HG03060 (cell line): ENCODE results near the gene IFI30.
"Not testable (repeated sequence)": the region's sequence is repeated elsewhere in the genome, so short reads cannot be mapped to it uniquely, and the experiment has no call there.

Source experiments
- ATAC-seq: cut with Tn5 transposase; IDR thresholded peaks from one replicate; pipeline ENCODE4 v1.9.1; 2021; ENCODE audit warnings: low read depth, moderate number of reproducible peaks; ENCODE audit not compliant: unreplicated experiment

The IFI30 gene

DNA sequence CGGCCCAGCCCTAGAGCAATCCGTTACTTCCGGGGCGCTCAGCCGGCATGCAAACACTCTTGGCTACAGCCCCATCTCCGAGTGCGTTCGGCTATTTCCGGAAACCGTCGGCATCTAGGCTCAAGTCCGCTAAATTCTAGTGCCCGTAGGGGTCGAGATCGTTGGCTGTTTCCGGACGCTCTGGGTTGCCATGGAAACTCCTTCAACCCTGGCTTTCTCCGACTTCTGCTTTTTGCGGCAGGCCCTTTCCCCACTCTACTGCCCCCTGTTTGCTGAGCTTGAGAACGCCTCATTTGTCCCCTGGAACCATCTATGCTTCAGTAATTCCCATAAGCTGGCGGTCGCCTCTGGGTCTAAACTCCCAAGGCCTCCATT, 21.2 kb upstream of the IFI30 start:
- ATAC-seq = peak; percentile 75

DNA sequence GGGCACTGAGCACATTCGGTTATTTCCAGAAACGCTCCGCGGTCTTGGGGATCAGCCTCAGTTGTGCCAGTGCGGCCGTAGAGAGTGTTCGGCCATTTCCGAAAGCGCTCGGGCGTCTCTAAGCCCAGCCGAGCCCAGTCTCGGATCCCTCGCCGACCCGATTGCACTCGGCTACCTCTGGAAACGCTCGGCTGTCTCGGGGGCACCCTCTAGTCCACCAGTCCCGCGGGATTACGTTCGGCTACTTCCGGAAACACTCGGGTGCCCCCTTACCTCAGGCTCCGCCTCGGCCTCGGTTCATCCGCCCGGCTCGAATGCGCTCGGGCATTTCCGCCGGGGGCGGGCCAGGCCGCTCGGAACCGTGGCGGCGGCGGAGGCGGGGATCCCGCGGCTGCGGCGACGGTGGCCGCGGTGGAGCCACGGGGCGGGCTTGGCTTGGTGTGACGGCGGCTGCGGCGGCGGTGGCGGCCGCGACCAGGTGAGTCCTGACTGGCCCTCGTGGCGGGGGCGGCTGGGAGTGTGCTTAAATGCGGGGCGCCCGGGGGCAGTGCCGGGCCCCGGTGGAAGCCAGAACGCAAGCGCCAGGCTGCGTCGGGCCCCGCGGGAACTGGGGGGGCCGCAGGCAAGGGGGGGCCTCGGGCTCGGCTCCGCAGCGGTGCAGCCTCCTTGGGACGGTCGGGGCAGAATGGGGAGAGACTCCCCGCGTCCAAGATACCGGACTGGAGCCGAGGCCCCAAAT, 20.6 kb upstream of the IFI30 start, which contains the start of gene PIK3R2:
TSS of gene PIK3R2 (plus strand) at position 347 of the 739 bp plus-strand sequence. CDS start 2,717 bp downstream, outside the sequence.
- ATAC-seq = peak; percentile 49

DNA sequence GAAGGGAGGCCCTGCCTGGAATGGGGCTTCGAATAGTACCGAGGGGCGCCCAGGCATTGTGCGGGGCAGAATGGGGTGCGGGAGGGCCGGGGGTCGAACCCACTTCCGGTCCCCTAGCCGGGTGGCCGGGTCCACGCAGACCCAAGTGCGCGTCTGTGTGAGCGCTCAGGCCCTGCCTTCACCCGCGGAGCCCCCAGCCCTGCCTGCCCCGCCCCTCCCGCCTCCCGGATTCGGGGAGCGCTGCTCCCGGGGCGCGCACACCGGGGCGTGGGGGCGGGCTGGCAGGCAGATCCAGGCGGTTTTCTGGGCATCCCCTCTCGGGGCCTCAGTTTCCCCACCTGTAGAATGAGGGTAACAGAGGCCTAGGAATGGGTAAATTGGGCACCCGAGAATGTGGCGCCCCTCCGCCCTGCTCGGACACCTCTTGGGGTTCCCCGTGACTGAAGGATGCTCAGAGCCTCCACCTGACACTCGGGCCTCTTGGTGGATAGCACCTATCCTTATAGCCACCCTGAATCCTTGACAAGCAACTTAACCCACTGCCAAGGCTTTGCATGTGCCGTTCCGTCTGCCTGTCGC, 20.0 kb upstream of the IFI30 start:
- no peak for ATAC-seq

DNA sequence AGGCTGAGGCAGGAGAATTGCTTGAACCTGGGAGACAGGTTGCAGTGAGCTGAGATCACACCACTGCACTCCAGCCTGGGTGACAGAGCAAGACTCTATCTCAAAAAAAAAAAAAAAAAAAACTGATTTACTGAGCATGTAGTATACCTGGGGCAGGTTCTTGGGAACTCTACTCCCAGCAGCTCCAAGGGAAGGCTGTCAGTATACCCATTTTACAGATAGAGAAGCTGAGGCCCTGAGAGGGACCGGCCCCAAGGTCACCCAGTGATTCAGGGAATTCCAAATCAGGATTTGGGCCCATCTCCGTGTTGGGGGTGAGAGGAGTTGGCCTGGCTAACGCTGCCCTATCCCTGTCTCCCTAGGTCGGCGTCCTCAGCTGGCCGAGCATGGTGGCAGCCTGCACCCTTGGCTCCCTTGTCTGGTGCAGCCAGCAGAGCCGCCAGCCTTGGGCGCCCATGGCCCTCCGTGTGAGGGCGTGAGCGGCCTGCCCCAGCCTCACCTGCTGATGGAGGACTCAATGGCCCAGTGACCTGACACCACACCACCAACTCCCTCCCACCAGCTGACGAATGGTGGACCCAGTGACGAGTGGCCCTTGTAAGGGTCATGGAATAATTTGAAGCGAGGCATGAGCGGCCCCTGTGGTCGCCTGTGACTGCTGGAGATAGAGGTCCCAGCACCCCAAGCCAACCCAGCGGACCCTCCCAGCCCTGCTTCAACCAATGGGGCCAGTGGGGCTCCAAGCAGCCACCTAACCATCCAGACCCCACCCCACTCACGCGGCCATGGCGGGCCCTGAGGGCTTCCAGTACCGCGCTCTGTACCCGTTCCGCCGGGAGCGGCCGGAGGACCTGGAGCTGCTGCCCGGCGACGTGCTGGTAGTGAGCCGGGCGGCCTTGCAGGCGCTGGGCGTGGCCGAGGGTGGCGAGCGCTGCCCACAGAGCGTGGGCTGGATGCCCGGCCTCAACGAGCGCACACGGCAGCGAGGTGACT, 18.2 kb upstream of the IFI30 start:
- no peak for ATAC-seq

DNA sequence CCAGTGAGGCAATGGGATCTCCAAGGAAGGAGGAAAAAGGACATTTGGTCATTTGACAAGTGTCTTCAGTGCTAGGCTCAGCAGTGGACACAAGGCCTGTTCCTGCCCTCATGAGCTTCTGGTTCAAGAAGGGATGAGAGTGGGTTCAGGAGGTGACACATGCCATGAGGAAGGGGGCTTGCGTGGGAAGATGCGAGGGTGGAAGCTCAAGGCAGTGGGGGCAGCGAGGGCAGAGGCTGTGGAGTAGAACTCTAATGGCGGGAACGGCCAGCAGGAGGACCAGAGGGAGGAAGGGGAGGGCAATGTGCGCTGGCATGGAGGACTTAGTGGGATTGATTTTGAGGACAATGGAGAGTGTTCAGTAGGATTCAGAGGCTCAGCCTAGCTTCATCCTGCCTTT, 17.3 kb upstream of the IFI30 start:
- no peak for ATAC-seq

DNA sequence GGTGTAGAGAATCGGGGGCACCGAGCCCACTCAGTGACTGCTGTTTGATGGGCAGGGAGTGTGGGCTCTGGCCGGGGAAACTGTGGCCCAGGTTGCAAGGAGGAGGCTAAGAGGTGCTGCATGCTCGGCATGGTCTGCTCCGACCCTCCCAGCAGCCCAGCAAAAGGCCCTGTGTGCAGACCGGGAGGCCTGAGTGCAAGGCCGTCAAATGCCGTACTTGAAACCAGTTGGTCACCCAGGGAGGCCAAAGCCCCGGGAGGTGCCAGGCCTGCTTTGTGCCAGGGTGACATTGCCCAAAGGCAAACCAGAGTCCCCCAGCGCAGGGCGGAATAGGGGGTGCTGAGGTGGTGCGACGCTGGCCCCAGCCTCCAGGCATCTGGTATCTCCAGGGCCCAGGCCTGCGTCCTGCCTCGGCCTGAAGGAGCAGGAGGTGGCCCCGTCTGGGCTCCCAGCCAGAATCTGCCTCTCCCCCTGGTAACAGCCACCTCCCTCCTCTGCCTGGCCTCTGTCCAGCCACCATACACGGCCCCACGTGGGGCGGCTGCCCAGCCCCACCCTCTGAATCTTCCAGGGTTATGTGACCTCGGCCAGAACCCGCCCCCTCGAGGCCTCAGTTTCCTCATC, 16.7 kb upstream of the IFI30 start:
- ATAC-seq = no peak

DNA sequence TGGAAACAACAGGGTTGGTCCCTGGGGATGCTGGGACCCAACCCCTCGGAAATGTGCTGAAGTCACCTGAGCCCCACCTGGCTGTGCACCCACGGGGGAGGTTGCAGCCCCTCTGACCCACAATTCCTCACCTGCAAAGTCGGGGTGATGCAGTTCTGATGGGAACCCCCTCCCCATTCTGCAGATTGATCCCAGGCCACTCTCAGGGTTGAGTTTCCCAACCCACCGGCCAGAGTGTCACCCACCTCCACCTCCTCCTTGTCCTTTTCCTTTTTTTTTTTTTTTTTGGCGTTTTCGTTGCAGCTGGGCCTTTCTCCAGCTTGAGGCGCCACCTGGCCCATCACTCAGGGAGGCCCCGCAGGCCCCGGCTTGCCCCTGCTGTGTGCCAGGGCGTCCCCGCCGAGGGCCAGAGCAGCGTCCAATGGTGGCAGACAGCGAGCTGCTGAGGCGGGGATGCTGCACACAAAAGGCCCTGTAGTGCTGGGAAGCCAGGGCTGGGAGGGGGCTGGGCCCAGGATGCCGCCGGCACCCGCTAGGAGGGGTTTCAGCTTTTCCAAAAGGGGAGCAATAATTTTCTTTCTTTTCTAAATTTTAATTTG, 16.0 kb upstream of the IFI30 start:
- no peak for ATAC-seq

DNA sequence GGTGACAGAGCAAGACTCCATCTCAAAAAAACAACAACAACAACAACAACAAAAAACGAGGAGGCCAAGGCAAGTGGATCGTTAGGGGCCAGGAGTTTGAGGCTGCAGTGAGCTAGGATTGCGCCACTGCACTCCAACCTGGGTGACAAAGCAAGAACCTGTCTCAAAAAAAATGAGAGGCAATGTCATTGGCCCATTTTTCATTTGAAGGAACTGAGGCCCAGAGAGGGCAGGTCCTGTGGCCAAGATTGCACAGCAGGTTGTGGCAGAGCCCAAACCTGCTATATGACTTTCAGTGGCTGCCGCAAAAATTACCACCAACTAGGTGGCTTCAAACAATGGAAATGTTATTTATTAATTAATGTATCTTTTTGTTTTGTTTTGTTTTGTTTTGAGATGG, 15.1 kb upstream of the IFI30 start:
- no peak for ATAC-seq

DNA sequence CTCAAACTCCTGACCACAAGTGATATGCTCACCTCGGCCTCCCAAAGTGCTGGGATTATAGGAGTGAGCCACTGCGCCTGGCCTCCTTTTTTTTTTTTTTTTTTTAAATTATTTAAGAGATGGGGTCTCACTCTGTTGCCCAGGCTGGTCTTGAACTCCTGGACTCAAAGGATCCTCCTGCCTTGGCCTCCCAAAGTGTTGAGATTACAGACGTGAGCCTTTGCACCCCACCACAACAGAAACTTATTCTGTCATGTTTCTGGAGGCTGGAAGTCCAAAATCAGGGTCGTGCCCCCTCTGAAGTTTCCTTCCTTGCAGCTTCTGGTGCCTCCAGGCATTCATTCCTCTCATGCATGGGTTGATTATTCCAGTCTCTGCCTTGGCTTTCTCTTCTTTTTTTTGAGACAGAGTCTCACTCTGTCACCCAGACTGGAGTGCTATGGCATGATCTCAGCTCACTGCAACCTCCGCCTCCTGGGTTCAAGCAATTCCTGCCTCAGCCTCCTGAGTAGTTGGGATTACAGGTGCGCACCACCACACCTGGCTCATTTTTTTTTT, 14.5 kb upstream of the IFI30 start:
- ATAC-seq = not testable (repeated sequence)

DNA sequence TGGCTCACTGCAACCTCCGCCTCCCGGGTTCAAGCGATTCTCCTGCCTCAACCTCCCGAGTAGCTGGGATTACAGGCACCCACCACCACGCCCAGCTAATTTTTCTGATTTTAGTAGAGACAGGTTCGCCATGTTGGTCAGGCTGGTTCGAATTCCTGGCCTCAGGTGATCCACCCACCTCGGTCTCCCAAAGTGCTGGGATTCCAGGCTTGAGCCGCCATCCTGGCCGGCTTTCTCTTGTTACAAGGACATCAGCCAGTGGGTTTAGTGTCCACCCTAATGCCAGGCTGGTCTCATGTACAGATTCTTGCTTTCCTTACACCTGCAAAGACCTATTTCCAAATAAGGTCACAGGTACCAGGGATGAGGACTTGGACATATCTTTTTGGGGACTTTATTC, 13.8 kb upstream of the IFI30 start:
- ATAC-seq = no peak

DNA sequence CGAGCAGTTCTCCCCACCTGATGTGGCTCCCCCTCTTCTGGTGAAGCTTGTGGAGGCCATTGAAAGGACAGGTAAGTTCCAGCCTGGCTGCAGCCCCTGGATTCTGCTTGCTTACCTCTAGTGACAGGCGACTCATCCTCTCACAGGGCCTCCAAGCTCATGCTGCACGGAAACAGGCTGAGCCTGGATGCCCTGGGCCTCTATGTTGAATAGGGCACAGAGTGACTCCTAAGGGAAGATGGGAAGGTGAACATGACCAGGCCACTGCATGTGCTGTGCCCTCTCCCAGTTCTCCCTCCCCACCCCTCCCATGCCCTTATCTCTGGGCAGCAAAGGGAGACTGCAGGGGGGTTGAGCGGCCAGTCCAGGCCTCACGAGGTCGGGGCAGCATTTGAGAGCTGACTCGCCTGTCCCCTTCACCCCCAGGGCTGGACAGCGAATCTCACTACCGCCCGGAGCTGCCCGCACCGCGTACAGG, 13.1 kb upstream of the IFI30 start:
- no peak for ATAC-seq

DNA sequence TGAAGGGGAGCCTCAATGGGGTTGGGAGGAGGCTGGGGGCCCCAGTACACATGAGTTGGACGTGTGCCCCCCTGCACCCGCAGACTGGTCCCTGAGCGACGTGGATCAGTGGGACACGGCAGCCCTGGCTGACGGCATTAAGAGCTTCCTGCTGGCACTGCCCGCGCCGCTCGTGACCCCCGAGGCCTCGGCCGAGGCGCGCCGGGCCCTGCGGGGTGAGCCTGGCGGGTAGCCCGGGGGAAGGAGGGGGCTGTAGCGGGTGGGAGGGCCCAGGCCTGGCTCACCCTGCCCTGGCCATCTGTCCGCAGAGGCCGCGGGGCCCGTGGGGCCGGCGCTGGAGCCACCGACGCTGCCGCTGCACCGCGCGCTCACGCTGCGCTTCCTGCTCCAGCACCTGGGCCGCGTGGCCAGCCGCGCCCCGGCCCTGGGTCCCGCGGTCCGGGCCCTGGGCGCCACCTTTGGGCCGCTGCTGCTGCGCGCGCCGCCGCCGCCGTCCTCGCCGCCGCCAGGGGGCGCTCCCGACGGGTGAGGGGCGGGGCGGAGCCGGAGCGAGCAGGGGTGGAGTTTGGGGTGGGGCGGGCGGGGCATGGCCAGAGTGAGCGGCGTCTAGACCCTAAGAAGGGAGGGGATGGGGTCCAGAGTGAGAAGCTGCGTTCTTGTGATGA, 12.5 kb upstream of the IFI30 start:
- no peak for ATAC-seq

DNA sequence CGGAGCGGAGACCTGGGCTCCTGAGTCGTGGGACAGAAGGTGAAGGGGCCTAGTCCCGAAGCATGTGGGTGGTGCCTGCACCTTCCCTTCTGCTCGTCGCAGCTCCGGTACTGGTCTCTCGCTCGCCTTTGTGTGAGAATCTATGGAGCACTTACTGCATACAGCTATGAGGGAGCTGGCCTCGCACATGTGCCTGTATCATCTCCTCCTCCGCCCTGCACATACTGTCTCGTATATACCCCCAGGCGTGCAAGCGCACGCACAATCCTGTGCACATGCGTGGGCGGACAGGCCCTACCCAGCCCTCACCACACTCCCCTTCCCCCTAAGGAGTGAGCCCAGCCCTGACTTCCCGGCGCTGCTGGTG, 12.0 kb upstream of the IFI30 start:
- ATAC-seq = no peak

DNA sequence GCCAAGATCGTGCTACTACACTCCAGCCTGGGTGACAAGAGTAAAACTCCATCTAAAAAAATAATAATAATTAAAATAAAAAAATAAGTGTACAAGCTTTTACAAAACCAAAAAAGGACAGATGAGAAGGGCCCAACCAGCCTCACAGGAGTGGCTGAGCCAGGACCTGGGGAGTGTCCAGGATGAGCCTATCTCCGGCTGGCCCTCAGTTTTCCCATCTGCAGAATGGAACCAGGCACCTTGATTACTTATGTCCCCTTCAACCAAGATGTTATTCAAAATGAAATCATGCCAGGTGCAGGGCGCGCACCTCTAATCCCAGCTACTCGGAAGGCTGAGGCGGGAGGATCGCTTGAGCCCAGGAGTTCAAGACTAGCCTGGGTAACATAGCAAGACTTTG, 9.5 kb upstream of the IFI30 start:
- ATAC-seq = no peak

DNA sequence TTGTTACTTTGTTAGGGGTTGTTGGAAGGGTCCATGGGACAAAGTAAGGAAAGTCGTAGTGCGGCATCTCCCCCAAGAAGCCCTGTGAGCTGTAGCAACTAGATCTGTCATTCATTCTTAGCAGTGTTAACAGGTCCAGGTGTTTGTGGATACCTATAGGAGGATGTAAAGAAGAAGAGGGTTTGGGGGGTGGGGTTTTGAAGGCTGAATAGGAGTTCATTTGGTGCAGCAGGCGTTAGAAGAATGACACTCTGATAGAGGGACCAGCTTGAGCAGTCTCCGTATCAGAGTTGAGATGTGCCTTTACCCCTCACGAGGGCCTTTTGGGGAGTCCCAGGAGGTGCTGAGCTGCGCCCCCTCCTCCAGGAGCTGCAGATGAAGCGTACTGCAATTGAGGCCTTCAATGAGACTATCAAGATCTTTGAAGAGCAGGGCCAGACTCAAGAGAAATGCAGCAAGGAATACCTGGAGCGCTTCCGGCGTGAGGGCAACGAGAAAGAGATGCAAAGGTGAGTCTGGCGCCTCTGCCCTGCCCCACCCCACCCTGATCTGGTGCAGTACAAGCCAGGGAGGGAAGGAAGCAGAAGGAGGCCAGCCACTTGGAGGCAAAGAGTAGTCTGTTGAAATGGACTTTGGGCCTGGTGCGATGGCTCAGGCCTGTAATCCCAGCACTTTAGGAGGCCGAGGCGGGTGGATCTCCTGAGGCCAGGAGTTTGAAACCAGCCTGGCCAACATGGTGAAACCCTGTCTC, 7.6 kb upstream of the IFI30 start:
- ATAC-seq = no peak

DNA sequence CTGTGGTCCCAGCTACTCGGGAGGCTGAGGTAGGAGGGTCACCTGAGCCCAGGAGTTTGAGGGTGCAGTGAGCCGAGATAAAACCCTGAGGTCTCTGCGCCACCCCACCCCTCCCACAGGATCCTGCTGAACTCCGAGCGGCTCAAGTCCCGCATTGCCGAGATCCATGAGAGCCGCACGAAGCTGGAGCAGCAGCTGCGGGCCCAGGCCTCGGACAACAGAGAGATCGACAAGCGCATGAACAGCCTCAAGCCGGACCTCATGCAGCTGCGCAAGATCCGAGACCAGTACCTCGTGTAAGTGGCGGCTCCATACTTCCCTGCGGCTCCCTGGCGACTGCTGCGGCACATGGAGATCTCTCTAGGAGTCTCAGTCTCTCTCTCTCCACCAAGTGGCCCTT, 6.6 kb upstream of the IFI30 start:
- ATAC-seq = no peak

DNA sequence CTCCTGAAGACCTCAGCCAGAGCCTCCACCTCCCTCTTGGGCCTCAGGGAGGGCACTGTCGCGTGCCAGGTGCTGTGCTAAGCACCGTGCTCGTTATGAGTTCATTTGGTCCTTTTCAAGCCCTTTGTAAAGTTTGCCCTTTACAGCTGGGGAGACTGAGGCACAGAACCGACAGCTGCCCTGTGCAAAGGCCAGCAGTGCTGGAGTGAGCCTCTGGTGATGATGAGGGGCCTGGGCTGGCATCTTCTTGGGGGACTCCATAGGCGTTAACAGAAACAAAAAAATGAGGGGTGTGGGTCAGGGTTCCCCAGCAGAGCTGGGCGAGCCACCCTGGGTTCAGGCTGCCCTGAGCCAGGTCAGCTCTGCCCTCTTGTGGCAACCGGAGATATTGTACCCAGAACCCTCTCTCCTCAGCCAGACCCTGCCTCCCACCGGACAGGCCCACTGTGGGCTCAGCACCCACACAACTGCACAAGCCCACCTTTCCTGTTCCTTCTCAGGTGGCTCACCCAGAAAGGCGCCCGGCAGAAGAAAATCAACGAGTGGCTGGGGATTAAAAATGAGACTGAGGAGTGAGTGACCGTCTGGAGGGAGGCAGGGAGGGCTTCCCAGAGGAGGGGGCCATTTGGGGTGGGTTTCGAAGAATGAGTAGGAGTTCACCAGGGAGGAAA, 5.5 kb upstream of the IFI30 start:
- no peak for ATAC-seq

DNA sequence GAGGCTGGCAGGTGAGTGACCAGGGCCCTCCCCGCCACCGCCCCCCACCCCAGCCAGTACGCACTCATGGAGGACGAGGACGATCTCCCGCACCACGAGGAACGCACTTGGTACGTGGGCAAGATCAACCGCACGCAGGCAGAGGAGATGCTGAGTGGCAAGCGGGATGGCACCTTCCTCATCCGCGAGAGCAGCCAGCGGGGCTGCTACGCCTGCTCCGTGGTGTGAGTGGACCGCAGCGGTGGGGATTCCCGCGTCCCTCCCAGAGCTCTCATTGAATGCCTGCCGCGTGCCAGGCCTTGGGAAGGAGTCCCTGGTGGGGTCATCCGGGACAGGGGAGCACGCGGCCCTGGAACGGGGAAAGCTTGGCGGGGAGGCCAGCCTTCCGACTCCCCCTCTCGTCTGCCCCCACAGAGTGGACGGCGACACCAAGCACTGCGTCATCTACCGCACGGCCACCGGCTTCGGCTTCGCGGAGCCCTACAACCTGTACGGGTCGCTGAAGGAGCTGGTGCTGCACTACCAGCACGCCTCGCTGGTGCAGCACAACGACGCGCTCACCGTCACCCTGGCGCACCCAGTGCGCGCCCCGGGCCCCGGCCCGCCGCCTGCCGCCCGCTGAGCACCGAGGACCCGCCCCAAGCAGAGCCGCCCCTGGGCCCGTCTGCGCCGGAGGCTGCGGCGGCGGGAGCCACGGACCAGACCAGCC, 4.8 kb upstream of the IFI30 start:
- ATAC-seq = no peak
